DND-41 (cell line): ENCODE results near the gene CKS1B.
A peak's percentile ranks its signal among the peaks of the same experiment; 100 is the strongest.

Experiments used
- ATAC-seq: fragments of 200-7000 bp; cut with Tn5 transposase; 3 replicates; pipeline ENCODE4 v1.9.1; 2021; ENCODE audit warnings: low read depth; ENCODE audit not compliant: insufficient read depth
- DNase-seq: peaks from one replicate; pipeline ENCODE4 v3.0.0-alpha.2; 2020
- H2AFZ ChIP-seq: 2 replicates; pipeline ENCODE4 v1.6.0; 2012; ENCODE audit warnings: low read depth, low read length
- H3K27ac ChIP-seq: 2 replicates; pipeline ENCODE4 v1.5.1; 2012; ENCODE audit warnings: low read length, inconsistent platforms
- H3K27me3 ChIP-seq: fragments of 200-600 bp; sonication (generic); 2 replicates; pipeline ENCODE4 v1.6.0; 2012; ENCODE audit warnings: low read length, mild to moderate bottlenecking, inconsistent platforms; ENCODE audit not compliant: insufficient read depth, poor library complexity
- H3K36me3 ChIP-seq: 2 replicates; pipeline ENCODE4 v1.5.1; 2012; ENCODE audit warnings: low read length, inconsistent platforms; ENCODE audit not compliant: insufficient read depth
- H3K4me1 ChIP-seq: 2 replicates; pipeline ENCODE4 v1.5.1; 2012; ENCODE audit warnings: mild to moderate bottlenecking, low read length; ENCODE audit not compliant: insufficient read depth
- H3K4me2 ChIP-seq: 2 replicates; pipeline ENCODE4 v1.6.0; 2012; ENCODE audit warnings: mild to moderate bottlenecking, moderate library complexity, low read length, inconsistent platforms; ENCODE audit not compliant: insufficient read depth
- H3K4me3 ChIP-seq, 2 experiments: fragments of 200-600 bp in 1 of 2; shearing (Covaris generic) in 1 of 2; 2 replicates each; pipeline ENCODE4 v1.5.1; 2012 to 2016; ENCODE audit warnings: inconsistent platforms in 2 of 2, low read length in 2 of 2, mild to moderate bottlenecking in 2 of 2, low read depth in 1 of 2, moderate library complexity in 1 of 2
- H3K79me2 ChIP-seq: 2 replicates; pipeline ENCODE4 v1.6.0; 2012; ENCODE audit warnings: low read length, inconsistent platforms; ENCODE audit not compliant: insufficient read depth
- H3K9ac ChIP-seq: 2 replicates; pipeline ENCODE4 v1.6.0; 2012; ENCODE audit warnings: low read depth, mild to moderate bottlenecking, inconsistent platforms, low read length, moderate library complexity
- H3K9me3 ChIP-seq: 2 replicates; pipeline ENCODE4 v1.5.1; 2012; ENCODE audit warnings: low read length, moderate library complexity, mild to moderate bottlenecking, inconsistent platforms; ENCODE audit not compliant: insufficient read depth, severe bottlenecking
- H4K20me1 ChIP-seq: 2 replicates; pipeline ENCODE4 v1.6.0; 2012; ENCODE audit warnings: low read length; ENCODE audit not compliant: insufficient read depth
- EZH2 ChIP-seq: IDR thresholded peaks from 3 replicates; pipeline ENCODE4 v1.6.1; 2012; ENCODE audit warnings: borderline replicate concordance, low read depth, mild to moderate bottlenecking, moderate library complexity, low read length, inconsistent platforms; ENCODE audit not compliant: severe bottlenecking
- TF ChIP-seq, protein P1 (sequence below): IDR thresholded peaks from 2 replicates; pipeline ENCODE4 v1.5.1; 2012; ENCODE audit warnings: borderline replicate concordance, low read length, moderate library complexity, mild to moderate bottlenecking; ENCODE audit not compliant: poor library complexity, severe bottlenecking; ENCODE audit errors: extremely low read depth

The CKS1B gene

DNA sequence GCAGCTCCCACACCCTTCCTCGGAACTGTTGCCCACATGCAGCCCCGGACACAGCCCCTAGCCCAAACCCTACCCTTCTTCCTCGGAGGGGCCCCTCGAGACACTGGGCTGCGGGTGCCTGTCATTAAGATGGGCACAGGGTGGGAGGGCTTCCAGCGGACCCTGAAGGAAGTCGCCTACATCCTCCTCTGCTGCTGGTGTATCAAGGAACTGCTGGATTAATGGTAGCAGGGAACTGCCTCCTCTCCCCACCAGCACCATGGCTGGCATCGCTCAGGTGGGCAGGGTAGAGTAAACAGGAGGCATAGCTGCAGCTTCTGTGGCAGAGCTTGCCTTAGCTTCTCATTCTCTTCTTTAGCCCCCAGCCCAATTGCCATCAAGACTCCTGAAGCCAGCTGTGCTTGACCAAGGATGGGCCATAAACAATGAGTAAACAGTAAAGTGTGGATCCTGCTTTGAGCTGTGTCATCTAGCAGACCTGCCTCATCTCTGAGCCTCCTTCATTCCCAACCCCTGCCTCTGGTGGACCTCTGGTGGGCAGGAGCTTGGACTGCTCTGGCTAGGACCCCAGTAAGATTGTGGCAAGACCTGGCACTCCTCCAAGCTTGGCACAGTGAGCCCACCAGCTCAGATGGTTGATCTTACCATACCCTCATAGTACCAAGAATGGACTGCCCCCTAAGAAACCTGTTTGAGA is 19.2 kb downstream of the CKS1B start, which contains the start of gene LENEP:
TSS of gene LENEP (plus strand) at position 15 of the 697 bp plus-strand sequence. CDS start at position 37, 22 bp downstream.
- Histone ChIP-seq H3K36me3 (peaks cover 19% of the 10 kb centered on the region), H3K27me3 (peaks cover 13% of the 10 kb centered on the region), H3K27ac (no peak within 1 kb of the TSS), H3K4me3 (no peak within 1 kb of the TSS), H4K20me1 (peaks cover 55% of the 10 kb centered on the region), H3K4me2 (no peak within 1 kb of the TSS), H3K9ac (no peak within 1 kb of the TSS), H2AFZ (no peak within 1 kb of the TSS), H3K79me2 (no peaks in the 10 kb centered on the region), H3K9me3 (no peaks in the 10 kb centered on the region), H3K4me1 (peaks cover 10% of the 10 kb centered on the region)
- DNase-seq (no peak), ATAC-seq (peak; percentile 5; the same call in 1 of the 3 replicates)
- TF ChIP-seq, protein P1, sequence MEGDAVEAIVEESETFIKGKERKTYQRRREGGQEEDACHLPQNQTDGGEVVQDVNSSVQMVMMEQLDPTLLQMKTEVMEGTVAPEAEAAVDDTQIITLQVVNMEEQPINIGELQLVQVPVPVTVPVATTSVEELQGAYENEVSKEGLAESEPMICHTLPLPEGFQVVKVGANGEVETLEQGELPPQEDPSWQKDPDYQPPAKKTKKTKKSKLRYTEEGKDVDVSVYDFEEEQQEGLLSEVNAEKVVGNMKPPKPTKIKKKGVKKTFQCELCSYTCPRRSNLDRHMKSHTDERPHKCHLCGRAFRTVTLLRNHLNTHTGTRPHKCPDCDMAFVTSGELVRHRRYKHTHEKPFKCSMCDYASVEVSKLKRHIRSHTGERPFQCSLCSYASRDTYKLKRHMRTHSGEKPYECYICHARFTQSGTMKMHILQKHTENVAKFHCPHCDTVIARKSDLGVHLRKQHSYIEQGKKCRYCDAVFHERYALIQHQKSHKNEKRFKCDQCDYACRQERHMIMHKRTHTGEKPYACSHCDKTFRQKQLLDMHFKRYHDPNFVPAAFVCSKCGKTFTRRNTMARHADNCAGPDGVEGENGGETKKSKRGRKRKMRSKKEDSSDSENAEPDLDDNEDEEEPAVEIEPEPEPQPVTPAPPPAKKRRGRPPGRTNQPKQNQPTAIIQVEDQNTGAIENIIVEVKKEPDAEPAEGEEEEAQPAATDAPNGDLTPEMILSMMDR: no peak
- TF ChIP-seq EZH2: no peak

DNA sequence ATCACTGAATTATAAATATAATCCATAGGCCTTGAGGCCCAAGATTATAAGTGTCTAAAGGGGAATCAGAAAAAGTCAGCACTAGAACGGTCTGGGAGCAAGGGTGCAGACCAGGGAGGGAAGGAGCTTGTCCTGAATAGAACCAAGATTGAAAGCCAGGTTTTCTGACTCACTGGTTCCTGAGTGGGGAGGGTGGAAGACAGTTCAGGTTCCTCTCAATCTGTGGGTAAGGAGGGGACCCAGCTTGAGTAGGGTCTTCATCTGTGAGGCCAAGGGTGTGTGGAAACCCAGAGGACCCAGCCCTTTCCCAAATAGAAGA is 19.7 kb downstream of the CKS1B start:
- peaks cover 54% of the 10 kb centered on the region for H4K20me1 ChIP-seq
- H3K4me3 ChIP-seq: no peak overlapping the region
- H3K36me3 ChIP-seq: peaks cover 14% of the 10 kb centered on the region
- no peak overlapping the region for H2AFZ ChIP-seq
- H3K27ac ChIP-seq: no peak overlapping the region
- peaks cover 15% of the 10 kb centered on the region for H3K4me1 ChIP-seq
- ATAC-seq (no peak), DNase-seq (no peak)
- no peaks in the 10 kb centered on the region for H3K9me3 ChIP-seq
- H3K27me3 ChIP-seq: peaks cover 17% of the 10 kb centered on the region
- no peak overlapping the region for H3K4me2 ChIP-seq
- no peaks in the 10 kb centered on the region for H3K79me2 ChIP-seq
- TF ChIP-seq, protein P1: no peak
- no peak for TF ChIP-seq EZH2
- H3K9ac ChIP-seq: no peak overlapping the region

GRCh38 chr1:154994591-154994990 is 20.1 kb downstream of the CKS1B start:
- no peaks in the 10 kb centered on the region for H3K79me2 ChIP-seq
- no peak overlapping the region for H3K9ac ChIP-seq
- no peak overlapping the region for H3K4me2 ChIP-seq
- TF ChIP-seq EZH2: no peak
- TF ChIP-seq, protein P1: no peak
- DNase-seq (no peak), ATAC-seq (no peak)
- peaks cover 17% of the 10 kb centered on the region for H3K4me1 ChIP-seq
- H3K27ac ChIP-seq: no peak overlapping the region
- peaks cover 53% of the 10 kb centered on the region for H4K20me1 ChIP-seq
- peaks cover 10% of the 10 kb centered on the region for H3K36me3 ChIP-seq
- no peak overlapping the region for H3K4me3 ChIP-seq
- H3K27me3 ChIP-seq: peaks cover 21% of the 10 kb centered on the region
- H2AFZ ChIP-seq: no peak overlapping the region
- no peaks in the 10 kb centered on the region for H3K9me3 ChIP-seq
